IPS-20b (cell line): ENCODE results near the gene C9orf78.
"Not testable (repeated sequence)": the region's sequence is repeated elsewhere in the genome, so short reads cannot be mapped to it uniquely, and the experiment has no call there.

Experiments used
- H3K27ac ChIP-seq: one replicate; pipeline ENCODE4 v1.5.1; 2013; ENCODE audit warnings: low read length
- H3K27me3 ChIP-seq: 2 replicates; pipeline ENCODE4 v1.6.1; 2013; ENCODE audit warnings: mild to moderate bottlenecking, low read length, inconsistent platforms; ENCODE audit not compliant: insufficient read depth
- H3K36me3 ChIP-seq: 2 replicates; pipeline ENCODE4 v1.6.1; 2013; ENCODE audit warnings: low read depth, mild to moderate bottlenecking, inconsistent platforms, low read length, moderate library complexity; ENCODE audit not compliant: insufficient read depth
- H3K4me1 ChIP-seq: 2 replicates; pipeline ENCODE4 v1.6.1; 2013; ENCODE audit warnings: mild to moderate bottlenecking, control low read depth, inconsistent platforms, low read length, moderate library complexity; ENCODE audit not compliant: insufficient read depth
- H3K4me3 ChIP-seq: 2 replicates; pipeline ENCODE4 v1.5.1; 2013; ENCODE audit warnings: mild to moderate bottlenecking, low read length, inconsistent platforms
- H3K9ac ChIP-seq: 2 replicates; pipeline ENCODE4 v1.6.1; 2013; ENCODE audit warnings: low read depth, mild to moderate bottlenecking, inconsistent platforms, low read length, moderate library complexity
- H3K9me3 ChIP-seq: 2 replicates; pipeline ENCODE4 v1.6.1; 2013; ENCODE audit warnings: mild to moderate bottlenecking, low read depth, low read length, inconsistent platforms; ENCODE audit not compliant: insufficient read depth

Gene C9orf78

GRCh38 chr9:129798973-129799372, 36.1 kb downstream of the C9orf78 start:
- H3K9ac ChIP-seq, result no peak overlapping the region
- H3K27me3 ChIP-seq, result no peaks in the 10 kb centered on the region
- no peaks in the 10 kb centered on the region for H3K9me3 ChIP-seq
- H3K27ac ChIP-seq, result no peak overlapping the region
- peaks cover 2% of the 10 kb centered on the region; the same call in 1 of the 2 replicates for H3K4me1 ChIP-seq
- H3K36me3 ChIP-seq, result no peaks in the 10 kb centered on the region
- no peak overlapping the region for H3K4me3 ChIP-seq

GRCh38 chr9:129796029-129796428, 39.0 kb downstream of the C9orf78 start:
- not testable (repeated sequence) for H3K4me1 ChIP-seq, H3K9ac ChIP-seq, H3K9me3 ChIP-seq, H3K27me3 ChIP-seq, H3K36me3 ChIP-seq, H3K27ac ChIP-seq, H3K4me3 ChIP-seq

GRCh38 chr9:129794549-129794948, 40.5 kb downstream of the C9orf78 start:
- no peaks in the 10 kb centered on the region for H3K9me3 ChIP-seq
- H3K27ac ChIP-seq, result no peak overlapping the region
- no peak overlapping the region for H3K9ac ChIP-seq
- no peaks in the 10 kb centered on the region for H3K4me1 ChIP-seq
- no peaks in the 10 kb centered on the region for H3K27me3 ChIP-seq
- no peaks in the 10 kb centered on the region for H3K36me3 ChIP-seq
- H3K4me3 ChIP-seq, result no peak overlapping the region

GRCh38 chr9:129786481-129786880, 48.6 kb downstream of the C9orf78 start:
- no peaks in the 10 kb centered on the region for H3K36me3 ChIP-seq
- no peaks in the 10 kb centered on the region for H3K4me1 ChIP-seq
- H3K4me3 ChIP-seq, result no peak overlapping the region
- no peak overlapping the region for H3K27ac ChIP-seq
- no peaks in the 10 kb centered on the region for H3K27me3 ChIP-seq
- no peak overlapping the region for H3K9ac ChIP-seq
- no peaks in the 10 kb centered on the region for H3K9me3 ChIP-seq

GRCh38 chr9:129785866-129786265, 49.2 kb downstream of the C9orf78 start:
- Histone ChIP-seq H3K9me3 (no peaks in the 10 kb centered on the region), H3K4me1 (no peaks in the 10 kb centered on the region), H3K36me3 (no peaks in the 10 kb centered on the region), H3K4me3 (no peak overlapping the region), H3K27me3 (no peaks in the 10 kb centered on the region), H3K9ac (no peak overlapping the region), H3K27ac (no peak overlapping the region)

- H3K36me3 ChIP-seq, H3K4me1 ChIP-seq, H3K27ac ChIP-seq, H3K27me3 ChIP-seq, H3K9me3 ChIP-seq, H3K9ac ChIP-seq, H3K4me3 ChIP-seq: not testable (repeated sequence)
Measured at GRCh38 chr9:129784970-129785369, 50.1 kb downstream of the C9orf78 start.

- Histone ChIP-seq H3K36me3 (no peaks in the 10 kb centered on the region), H3K9me3 (no peaks in the 10 kb centered on the region), H3K4me1 (no peaks in the 10 kb centered on the region), H3K27ac (no peak overlapping the region), H3K4me3 (no peak overlapping the region), H3K9ac (no peak overlapping the region), H3K27me3 (no peaks in the 10 kb centered on the region)
Measured at GRCh38 chr9:129783516-129784361, 51.3 kb downstream of the C9orf78 start.

- Histone ChIP-seq H3K9me3 (no peaks in the 10 kb centered on the region), H3K4me3 (no peak overlapping the region), H3K4me1 (no peaks in the 10 kb centered on the region), H3K27me3 (no peaks in the 10 kb centered on the region), H3K27ac (no peak overlapping the region), H3K9ac (no peak overlapping the region), H3K36me3 (no peaks in the 10 kb centered on the region)
Measured at GRCh38 chr9:129781981-129782380, 53.1 kb downstream of the C9orf78 start.

- Histone ChIP-seq H3K4me3 (no peak overlapping the region), H3K27ac (no peak overlapping the region), H3K9ac (no peak overlapping the region), H3K9me3 (no peaks in the 10 kb centered on the region), H3K27me3 (no peaks in the 10 kb centered on the region), H3K36me3 (no peaks in the 10 kb centered on the region), H3K4me1 (peaks cover 4% of the 10 kb centered on the region; the same call in 1 of the 2 replicates)
Measured at GRCh38 chr9:129781131-129781530, 53.9 kb downstream of the C9orf78 start.

- no peaks in the 10 kb centered on the region for H3K27me3 ChIP-seq
- H3K9ac ChIP-seq, result no peak overlapping the region
- H3K4me3 ChIP-seq, result no peak overlapping the region
- no peaks in the 10 kb centered on the region for H3K9me3 ChIP-seq
- H3K27ac ChIP-seq, result no peak overlapping the region
- no peaks in the 10 kb centered on the region for H3K36me3 ChIP-seq
- peaks cover 4% of the 10 kb centered on the region; the same call in 1 of the 2 replicates for H3K4me1 ChIP-seq
Measured at GRCh38 chr9:129779560-129780190, 55.4 kb downstream of the C9orf78 start.

GRCh38 chr9:129778469-129778868, 56.6 kb downstream of the C9orf78 start:
- Histone ChIP-seq H3K4me1 (peaks cover 4% of the 10 kb centered on the region; the same call in 1 of the 2 replicates), H3K36me3 (no peaks in the 10 kb centered on the region), H3K27ac (no peak overlapping the region), H3K9ac (no peak overlapping the region), H3K9me3 (no peaks in the 10 kb centered on the region), H3K4me3 (no peak overlapping the region), H3K27me3 (no peaks in the 10 kb centered on the region)

- Histone ChIP-seq H3K27me3 (no peaks in the 10 kb centered on the region), H3K9ac (no peak overlapping the region), H3K4me3 (no peak overlapping the region), H3K27ac (no peak overlapping the region), H3K36me3 (no peaks in the 10 kb centered on the region), H3K9me3 (no peaks in the 10 kb centered on the region), H3K4me1 (peaks cover 4% of the 10 kb centered on the region; the same call in 1 of the 2 replicates)
Measured at GRCh38 chr9:129777769-129778130, 57.3 kb downstream of the C9orf78 start.
